AG09319 (cell line): Measurements from ENCODE around the gene BCKDHB.
"Not testable (repeated sequence)": the region's sequence is repeated elsewhere in the genome, so short reads cannot be mapped to it uniquely, and the experiment has no call there.

Source experiments
- DNase-seq: peaks from one replicate; pipeline ENCODE4 v3.0.0-alpha.2; 2010; ENCODE audit warnings: low read depth; ENCODE audit errors: extremely low read depth
- TF ChIP-seq, protein P1 (sequence below): IDR thresholded peaks from 2 replicates; pipeline ENCODE4 v1.5.1; 2011; ENCODE audit warnings: low read depth, mild to moderate bottlenecking, inconsistent platforms, low read length, moderate library complexity

Gene BCKDHB

DNA sequence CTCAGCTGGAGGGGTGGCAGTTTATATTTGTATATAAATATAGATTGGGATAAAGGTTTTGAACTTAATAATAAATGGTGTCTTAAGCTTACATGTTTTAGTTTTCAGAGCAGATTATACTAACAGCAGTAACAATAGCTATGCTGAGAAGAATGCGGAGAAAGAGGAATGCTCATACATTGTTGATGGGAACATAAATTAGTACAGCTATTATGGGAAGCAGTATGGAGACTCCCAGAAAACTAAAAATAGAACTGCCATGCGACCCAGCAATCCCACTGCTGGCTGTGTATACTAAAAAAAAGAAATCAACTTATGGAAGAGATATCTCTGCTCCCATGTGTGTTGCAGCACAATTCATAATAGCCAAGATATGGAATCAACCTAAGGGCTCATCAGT lies 127.9 kb downstream of the BCKDHB start:
- DNase-seq: no peak
- TF ChIP-seq, protein P1, sequence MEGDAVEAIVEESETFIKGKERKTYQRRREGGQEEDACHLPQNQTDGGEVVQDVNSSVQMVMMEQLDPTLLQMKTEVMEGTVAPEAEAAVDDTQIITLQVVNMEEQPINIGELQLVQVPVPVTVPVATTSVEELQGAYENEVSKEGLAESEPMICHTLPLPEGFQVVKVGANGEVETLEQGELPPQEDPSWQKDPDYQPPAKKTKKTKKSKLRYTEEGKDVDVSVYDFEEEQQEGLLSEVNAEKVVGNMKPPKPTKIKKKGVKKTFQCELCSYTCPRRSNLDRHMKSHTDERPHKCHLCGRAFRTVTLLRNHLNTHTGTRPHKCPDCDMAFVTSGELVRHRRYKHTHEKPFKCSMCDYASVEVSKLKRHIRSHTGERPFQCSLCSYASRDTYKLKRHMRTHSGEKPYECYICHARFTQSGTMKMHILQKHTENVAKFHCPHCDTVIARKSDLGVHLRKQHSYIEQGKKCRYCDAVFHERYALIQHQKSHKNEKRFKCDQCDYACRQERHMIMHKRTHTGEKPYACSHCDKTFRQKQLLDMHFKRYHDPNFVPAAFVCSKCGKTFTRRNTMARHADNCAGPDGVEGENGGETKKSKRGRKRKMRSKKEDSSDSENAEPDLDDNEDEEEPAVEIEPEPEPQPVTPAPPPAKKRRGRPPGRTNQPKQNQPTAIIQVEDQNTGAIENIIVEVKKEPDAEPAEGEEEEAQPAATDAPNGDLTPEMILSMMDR: no peak

DNA sequence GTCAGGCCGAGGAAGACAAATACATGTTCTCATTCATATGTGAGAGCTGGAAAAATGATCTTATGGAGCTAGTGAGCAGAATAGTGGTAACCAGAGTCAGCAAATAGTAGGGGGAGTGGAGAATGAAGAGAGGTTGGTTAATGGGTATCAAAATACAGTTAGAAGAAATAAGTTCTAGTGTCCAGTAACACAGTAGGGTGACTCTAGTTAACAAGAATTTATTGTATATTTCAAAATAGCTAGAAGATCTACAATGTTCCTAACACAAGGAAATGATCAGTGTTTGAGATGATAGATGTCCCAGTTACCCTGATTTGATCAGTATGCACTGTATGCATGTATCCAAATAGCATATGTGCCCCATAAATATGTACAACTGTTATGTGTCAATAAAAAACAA lies 128.4 kb downstream of the BCKDHB start:
- TF ChIP-seq, protein P1: no peak

GRCh38 chr6:80235647-80236046 lies 129.2 kb downstream of the BCKDHB start:
- TF ChIP-seq, protein P1: no peak
- no peak for DNase-seq

More for the DNA sequence above, 128.4 kb downstream of the BCKDHB start:
- no peak for DNase-seq

DNA sequence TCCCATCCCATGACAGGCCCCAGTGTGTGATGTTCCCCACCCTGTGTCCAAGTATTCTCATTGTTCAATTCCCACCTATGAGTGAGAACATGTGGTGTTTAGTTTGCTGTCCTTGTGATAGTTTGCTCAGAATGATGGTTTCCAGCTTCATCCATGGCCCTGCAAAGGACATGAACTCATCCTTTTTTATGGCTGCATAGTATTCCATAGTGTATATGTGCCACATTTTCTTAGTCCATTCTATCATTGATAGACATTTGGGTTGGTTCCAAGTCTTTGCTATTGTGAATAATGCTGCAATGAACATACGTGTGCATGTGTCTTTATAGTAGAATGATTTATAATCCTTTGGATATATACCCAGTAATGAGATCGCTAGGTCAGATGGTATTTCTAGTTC lies 132.3 kb downstream of the BCKDHB start:
- not testable (repeated sequence) for DNase-seq

DNA sequence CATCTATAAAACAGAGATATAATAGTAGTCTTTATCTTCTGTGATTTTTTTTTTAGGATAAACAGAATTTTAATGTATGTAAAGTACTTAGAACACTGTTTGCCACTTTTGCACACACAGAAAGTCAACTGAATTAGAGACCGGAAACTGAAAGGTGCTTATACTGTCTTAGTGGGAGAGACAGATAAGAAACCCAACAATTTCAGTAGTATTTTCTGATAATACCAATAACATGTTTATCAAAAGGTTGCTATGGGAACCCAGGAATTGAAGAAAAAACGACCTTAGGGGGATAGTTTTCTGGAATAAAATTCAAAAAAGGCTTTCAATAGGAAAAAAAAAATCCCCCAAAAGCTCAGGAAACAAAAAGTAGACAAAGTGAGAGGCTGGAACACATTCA lies 138.6 kb downstream of the BCKDHB start:
- TF ChIP-seq, protein P1: no peak

GRCh38 chr6:80249897-80250296 lies 143.4 kb downstream of the BCKDHB start:
- no peak for DNase-seq
- TF ChIP-seq, protein P1: no peak

More for the DNA sequence above, 138.6 kb downstream of the BCKDHB start:
- no peak for DNase-seq

- DNase-seq: no peak
- TF ChIP-seq, protein P1: no peak
Observed at GRCh38 chr6:80250391-80250997, 144.0 kb downstream of the BCKDHB start.

DNA sequence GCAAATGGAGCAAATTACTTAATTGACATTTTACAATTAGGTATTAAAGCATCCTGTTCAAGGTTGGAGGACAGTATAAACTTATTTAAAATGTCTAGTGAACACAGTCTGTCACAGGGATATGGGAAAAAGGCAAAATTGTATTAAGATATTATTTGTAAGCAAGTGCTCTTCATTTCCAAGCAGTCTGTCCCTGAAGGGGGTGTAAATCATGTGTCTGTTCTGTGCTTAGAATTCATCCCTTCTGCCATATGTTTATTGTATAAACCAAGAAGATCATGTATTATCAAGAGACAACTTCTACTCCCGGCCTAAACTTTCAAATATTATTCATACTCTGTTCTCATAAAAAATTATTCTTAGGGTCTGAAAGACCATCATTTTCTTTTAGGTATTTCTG lies 144.8 kb downstream of the BCKDHB start:
- DNase-seq: no peak
- TF ChIP-seq, protein P1: no peak
